ENCODE results near the gene CDH13.

Gene CDH13

GRCh38 chr16:83742124-83742899 is 1115.5 kb downstream of the CDH13 start:
- no peak for DNase-seq

GRCh38 chr16:83743241-83743640 is 1116.5 kb downstream of the CDH13 start:
- DNase-seq, result no peak

DNA sequence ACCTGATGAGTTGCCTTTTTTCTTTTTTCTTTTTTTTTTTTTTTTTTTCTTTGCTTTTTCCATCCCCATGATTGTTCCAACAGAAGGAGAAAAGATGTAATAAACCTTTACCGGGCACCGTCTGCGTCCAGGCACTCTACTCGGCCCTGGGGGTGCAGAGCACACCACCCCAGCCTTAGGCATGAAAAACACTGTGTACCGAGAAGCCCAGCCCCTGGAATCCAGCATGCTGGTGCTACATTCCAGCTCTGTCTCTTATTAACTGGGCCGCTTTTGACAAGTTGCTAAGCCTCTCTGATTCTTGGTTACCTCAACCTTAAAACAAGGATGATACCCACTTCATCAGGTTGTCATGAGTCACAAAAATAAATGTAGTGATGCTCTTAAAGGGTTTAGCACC is 1117.0 kb downstream of the CDH13 start:
- DNase-seq, result no peak

DNA sequence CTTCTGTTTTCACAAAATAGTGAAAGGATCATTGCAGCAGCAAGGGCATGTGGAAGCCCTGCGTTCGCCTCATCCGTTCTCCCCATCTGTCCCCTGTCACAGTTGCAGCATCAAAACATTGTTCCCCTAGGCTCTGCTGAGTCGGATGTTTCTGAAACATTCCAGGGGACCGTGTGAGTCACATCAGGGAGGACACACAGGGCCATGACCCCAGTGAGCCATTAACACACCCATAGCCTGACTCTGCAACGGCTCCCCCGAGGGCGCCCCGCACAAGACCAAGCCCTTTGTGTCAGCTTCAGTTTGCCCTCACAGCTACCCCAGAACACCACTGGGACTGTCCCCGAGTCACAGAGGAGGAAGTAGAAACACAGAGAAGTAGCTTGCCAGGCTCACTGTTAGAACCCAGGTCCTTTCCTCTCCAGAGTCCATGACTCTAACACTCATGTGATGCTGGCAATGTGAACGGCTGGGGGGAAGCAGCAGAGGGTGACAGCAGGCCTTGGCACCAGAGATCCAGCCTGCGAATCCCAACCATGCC is 1117.7 kb downstream of the CDH13 start:
- no peak for DNase-seq

DNA sequence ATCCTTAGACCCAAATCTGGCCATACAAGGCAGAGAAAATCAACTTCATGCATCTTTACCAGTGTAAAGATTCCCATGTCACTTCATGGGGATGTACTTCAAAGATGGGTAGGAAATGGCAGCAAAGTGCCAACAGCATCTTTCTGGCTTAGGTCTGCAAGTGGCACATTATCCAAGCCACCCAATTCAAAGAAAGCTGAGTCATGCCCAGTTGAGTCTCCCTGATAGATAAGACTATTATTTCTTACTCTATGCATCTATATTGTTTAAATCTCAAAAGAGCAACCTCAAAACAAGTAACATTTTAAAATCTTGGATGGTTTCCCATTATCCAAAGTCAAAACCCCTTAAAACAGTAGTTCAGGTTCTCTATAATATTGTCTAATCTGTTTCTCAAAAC is 1119.8 kb downstream of the CDH13 start:
- no peak for DNase-seq

DNA sequence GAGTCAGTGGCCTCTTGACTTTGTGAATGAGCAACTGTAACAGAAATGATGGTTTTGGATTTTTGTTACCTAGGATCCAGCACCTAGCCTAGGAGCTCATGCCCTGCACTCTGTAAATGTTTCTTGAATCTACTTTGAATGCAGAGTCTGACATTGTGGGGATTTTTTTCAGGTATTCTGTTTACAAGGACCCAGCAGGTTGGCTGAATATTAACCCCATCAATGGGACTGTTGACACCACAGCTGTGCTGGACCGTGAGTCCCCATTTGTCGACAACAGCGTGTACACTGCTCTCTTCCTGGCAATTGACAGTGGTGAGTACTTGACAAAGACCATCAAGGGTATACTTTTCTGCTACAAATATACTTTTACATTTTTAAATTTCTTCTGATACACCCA is 1121.2 kb downstream of the CDH13 start:
- DNase-seq, result no peak

GRCh38 chr16:83755391-83755790 is 1128.6 kb downstream of the CDH13 start:
- no peak for DNase-seq

DNA sequence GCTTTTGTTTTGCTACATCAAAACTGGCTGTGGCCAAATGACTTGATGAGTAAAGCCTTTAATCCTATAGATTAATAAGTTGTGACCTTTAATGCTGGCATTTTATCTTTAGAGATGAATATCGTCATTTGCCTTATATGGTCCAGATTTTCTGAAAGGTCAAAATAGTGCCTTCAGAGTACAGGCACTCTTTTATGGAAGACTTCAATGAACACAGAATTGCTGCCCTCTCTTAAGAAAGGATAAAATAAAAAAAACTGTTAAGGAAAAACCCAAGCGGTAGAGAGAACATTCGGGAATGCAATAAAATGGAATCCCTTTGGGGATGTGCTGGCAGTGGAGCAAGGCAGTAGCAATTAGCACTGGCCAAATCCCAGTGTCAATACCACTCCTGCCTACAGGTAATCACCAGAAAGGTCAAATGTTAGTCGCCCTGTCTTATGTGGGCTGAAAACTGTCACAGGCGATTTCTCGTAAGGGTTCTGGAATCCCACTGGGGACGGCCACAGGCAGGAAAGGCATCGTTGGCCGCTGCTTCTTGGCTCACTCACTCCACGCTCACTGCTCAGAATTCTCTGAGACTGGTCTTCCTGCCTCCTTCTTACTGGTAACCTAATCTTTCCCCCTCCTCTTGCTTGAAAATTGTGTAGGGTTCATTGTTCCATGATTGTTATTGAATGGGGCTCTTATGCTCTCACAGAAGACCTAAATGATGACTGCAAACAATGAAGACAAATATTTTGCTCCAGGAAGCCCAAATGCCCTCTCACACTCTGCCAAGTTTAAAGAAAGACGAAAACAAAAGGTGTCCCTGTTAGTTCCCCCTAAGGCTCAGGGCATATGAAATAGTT is 1135.6 kb downstream of the CDH13 start:
- no peak for DNase-seq

DNA sequence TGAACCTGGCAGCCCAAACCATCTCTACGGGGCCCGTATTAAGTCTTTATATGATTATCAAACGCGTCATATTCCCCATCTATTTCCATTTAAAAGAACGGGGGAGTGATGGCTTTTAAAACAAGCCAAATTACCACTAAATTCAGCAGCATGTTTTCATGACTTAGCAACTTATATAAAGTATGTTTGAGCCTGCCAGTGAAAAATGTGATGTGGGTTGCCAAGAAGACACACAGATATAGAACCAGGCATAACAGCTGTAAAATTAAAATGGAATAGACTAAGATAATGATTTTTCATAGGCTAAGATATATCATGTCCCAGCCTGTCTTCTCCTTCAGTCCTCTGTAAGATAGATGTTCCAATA is 1136.2 kb downstream of the CDH13 start:
- no peak for DNase-seq

GRCh38 chr16:83768986-83769385 is 1142.2 kb downstream of the CDH13 start:
- no peak for DNase-seq

DNA sequence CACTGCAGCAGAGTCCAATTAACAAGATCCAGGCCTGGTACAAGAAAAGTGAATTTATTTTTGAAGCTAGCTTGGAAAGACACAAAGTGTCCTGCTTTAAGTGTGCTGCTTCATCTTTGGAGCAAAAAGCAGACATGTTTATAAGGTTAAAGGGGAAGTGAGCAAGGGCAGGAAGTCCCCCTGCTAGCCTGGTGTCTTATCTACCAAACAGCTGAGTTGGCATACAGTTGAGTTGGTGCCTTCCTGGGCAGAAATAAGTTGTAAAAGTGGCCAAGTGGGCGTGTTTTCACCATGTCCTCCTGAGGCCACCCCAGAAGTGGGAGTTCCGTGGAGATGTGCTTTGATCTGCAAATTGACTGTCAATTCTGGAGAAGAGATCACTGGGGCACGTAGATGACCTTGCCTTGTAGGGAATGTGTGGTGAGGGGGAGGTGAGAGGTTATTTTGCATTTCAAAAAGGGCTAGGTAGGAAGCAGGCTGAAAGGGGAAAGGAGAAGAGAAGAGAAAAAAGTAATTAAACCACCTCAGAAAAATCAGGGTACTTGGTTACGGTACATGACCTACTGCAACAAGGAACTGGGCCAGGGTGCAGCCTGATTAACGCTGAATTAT is 1142.7 kb downstream of the CDH13 start:
- no peak for DNase-seq

DNA sequence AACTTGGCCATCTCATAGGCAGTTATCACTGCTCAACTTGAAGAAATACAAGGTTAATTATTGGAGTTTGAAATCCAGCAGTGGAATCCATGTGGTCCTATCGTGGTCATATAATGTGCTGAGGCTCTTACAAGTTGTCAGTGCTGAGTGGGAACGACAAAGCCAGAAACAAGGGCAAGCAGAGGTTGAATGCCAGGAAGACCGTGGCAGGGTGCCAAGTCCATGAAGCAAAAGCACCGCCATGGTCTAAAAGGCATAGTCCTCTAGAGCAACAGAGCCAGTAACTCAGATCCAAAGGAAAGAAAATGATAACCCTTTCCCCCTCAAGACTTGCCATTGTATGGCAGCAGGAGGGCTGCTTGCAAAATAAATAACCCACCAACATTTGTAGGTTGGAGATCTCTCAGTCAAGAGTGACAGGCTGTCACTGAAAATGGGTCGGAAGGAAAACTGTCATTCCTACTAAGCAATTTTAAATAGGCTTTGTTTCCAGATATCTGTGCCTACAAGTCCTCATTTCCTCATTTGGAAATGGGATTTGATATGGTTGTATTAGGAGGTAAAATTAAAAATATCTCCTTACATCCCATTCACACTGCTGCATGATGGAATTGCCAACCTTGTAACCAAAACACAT is 1144.7 kb downstream of the CDH13 start:
- DNase-seq, result no peak

DNA sequence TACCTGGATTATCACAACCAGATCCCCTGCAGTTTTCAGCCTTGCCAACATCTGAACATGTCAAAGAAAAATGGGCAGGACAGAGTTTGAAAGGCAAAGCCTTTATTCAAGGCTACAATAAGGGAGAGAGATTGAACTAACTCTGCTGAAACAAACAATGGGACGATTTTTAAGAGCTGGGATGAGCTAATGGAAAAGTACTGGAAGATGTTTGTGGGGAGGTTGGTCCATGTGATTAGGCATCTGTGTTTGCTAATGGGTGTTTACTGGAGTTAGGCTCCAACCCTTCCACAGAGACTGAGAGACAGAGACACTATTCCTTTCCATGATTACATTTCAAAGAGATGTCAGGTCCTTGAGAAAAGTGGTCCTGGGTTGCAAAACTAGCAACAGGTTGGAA is 1146.0 kb downstream of the CDH13 start:
- DNase-seq, result no peak

GRCh38 chr16:83774066-83774465 is 1147.3 kb downstream of the CDH13 start:
- no peak for DNase-seq

- no peak for DNase-seq
These were observed 1150.2 kb downstream of the CDH13 start for GRCh38 chr16:83776944-83777343.

GRCh38 chr16:83779886-83780285 is 1153.1 kb downstream of the CDH13 start:
- DNase-seq, result no peak

- no peak for DNase-seq
These were observed 1158.7 kb downstream of the CDH13 start for GRCh38 chr16:83785455-83785854.

DNA sequence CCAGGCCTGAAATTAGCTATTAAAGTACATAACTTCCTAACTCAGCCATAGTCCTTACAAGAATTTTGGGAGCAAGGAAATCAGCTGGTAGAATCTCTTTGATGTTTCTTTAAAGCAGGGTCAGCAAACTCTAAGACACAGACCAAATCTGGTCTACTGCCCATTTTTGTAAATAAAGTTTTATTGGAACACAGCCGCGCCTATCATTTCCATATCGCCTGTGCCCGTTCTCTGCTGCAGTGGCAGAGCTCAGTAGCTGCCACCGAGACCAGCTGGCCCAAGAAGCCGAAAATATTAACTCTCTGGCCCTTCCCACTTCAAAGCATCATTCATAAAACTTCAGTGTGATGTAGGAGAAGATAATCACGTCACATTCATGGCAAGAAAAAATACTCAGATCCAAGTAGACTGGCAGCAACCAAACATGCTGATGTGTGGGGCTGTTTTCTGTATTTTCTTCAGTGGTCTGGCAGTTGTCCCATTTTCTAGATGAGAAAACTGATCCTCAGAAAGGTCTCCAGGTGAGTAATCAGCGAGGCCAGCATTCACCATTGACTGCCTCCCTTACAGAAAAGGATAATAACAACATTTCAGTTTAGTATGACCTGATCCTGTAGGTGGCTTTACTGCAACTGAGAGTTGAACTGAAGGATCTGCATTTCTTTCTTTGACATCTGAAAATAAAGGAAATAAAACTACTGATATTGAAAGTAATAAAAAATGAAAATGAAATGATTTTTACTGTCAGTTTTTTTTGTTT is 1163.1 kb downstream of the CDH13 start:
- no peak for DNase-seq

DNA sequence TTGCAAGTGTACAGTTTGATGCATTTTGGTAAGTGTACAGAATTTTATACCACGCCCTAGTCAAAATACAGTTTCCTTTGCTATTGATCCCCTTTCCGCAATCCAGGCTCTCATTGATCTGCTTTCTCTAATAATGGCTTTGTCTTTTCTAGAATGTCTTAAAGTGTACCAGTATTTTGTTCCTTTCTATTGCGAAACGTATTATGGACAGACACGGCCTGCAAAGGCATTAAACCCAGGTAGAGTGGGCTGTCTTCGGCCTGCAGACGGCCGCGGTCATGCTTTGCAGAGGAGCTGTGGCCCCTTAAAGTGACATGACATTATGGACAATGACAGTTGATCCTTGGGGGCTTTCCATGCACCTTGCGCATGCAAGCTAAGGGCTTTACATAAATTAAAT is 1165.1 kb downstream of the CDH13 start:
- DNase-seq, result no peak

DNA sequence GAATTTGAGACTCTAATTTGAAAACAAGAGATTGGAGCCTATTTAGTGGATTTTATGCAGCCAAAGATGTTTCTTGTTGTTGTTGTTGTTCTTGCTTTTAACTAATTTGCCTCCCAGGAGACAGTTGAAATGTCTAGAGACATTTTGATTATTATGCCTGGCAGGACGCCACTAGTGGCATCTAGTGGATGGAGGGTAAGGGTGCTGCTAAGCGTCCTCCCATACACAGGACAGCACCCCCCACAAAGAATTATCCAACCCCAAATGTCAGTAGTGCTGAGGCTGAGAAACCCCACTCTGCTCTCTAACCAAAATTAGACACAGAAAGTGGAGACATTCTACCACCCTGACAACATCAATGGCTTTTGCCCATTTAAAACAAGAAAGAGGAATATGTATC is 1165.6 kb downstream of the CDH13 start:
- DNase-seq, result peak in 1 of 2 experiments; percentile 16

DNA sequence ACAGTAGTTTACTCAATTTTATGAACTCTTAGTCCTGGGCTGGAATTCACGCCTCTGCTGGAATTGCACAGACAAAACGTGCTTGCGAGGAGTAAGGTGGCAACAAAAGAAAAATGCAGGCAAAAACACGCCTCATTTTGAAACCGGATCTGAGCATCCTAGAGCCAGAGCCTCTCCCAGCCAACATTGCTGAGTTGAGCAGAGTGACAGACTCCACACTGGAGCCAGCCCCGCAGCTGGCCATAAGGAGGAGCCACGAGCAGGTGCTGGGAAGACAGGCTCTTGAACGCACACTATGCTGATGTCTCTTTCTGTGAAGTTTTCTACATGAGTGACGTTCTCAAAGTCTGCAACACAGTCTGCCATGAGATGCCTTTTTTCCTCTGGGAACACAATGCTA is 1166.4 kb downstream of the CDH13 start:
- DNase-seq, result peak in 1 of 2 experiments; percentile 45

DNA sequence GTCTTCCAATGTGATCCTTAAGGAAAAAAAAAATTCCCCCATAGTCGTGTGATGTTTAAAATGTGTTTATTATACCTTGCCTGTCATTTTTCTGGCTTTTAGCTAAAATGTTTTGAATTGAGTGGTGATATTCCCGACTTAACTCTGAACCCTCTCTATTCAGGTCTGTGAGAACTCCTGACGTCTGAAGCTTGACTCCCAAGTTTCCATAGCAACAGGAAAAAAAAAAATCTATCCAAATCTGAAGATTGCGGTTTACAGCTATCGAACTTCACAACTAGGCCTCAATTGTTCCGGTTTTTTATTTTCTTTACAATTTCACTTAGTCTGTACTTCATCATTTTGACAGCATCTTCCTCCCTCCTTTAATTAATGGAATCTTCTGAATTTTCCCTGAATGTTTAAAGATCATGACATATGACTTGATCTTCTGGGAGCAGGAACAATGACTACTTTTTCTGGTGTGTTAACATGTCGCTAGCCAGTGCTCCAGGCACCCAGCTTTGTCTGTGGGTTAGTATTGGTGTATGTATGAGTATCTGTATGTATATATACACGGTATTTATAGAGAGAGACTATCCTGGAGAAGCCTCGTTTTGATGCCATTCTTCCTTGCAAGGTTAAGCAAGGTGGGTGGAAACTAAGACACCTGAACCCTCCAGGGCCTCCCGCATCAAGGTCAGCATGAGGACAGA is 1168.2 kb downstream of the CDH13 start:
- DNase-seq, result no peak
